H7 (cell line): ENCODE results near the gene NPAS4. TPM values are rescaled to one million over a fixed set of nuclear protein-coding genes. Genes with fewer than 3 reads are reported as not detected.
A peak's percentile ranks its signal among the peaks of the same experiment; 100 is the strongest.
"Not testable (repeated sequence)": the region's sequence is repeated elsewhere in the genome, so short reads cannot be mapped to it uniquely, and the experiment has no call there.

ENCODE experiments used
- DNase-seq: peaks from one replicate; pipeline ENCODE4 v3.0.0; 2012
- H3K27me3 ChIP-seq: 2 replicates; pipeline ENCODE4 v1.6.0; 2011; ENCODE audit warnings: mild to moderate bottlenecking, low read length; ENCODE audit not compliant: control insufficient read depth, insufficient read depth
- H3K36me3 ChIP-seq: replicated peaks from 2 replicates; pipeline ENCODE4 v1.5.1; 2011; ENCODE audit warnings: low read length; ENCODE audit not compliant: control insufficient read depth, insufficient read depth
- H3K4me3 ChIP-seq: 2 replicates; pipeline ENCODE4 v1.5.1; 2011; ENCODE audit warnings: low read depth, mild to moderate bottlenecking, control low read depth, low read length, moderate library complexity; ENCODE audit not compliant: insufficient read depth
- total RNA-seq: library from RNA; depleted of rRNA; stranded (reverse); fragments of >200 nt; shearing (Covaris generic); gene quantifications from 2 replicates; pipeline ENCODE4 v1.2.3, GENCODE V29; 2014; rRNA removed

NPAS4 gene
- 0.04 TPM in 1 of 2 replicates, not detected in the other for total RNA-seq

DNA sequence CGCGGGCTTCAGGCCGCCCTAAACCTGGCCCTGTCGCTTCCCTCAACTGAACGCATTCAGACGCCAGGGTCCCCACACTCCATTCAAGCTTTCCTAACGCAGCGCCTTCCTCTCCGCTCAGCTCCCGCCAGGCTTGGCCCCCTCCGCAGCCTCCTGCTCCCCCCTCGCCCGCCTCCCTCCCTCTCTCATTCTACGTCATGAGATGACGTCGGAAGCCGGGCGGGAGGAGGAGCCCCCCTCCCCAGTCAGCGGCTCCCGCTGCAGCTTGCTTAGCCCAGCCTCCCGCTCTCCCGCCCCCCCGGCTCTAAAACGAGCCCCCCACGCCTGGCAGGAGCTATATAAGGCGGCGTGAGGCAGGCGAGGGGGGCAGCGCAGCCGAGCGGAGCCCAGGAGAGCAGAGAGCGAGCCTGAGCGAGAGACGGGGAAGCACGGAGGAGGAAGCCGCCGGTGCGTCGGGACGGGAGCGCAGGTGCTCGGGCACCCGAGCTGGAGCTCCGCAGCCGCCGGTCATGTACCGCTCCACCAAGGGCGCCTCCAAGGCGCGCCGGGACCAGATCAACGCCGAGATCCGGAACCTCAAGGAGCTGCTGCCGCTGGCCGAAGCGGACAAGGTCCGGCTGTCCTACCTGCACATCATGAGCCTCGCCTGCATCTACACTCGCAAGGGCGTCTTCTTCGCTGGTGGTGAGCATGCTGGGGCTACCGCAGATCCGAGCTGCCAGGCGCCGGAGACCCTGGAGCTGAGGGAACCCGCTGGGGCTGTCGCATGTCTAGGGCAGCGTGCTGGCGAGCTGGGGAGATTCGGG lies at the start of gene NPAS4:
TSS of gene NPAS4 (plus strand) at position 365 of the 806 bp plus-strand sequence. CDS start at position 510, 145 bp downstream.
- Histone ChIP-seq H3K36me3 (no peaks in the 10 kb centered on the region; the same call in none of the 2 replicates), H3K4me3 (peak within 1 kb of the TSS; percentile 43), H3K27me3 (peaks cover 31% of the 10 kb centered on the region)
- peak; percentile 84 for DNase-seq

DNA sequence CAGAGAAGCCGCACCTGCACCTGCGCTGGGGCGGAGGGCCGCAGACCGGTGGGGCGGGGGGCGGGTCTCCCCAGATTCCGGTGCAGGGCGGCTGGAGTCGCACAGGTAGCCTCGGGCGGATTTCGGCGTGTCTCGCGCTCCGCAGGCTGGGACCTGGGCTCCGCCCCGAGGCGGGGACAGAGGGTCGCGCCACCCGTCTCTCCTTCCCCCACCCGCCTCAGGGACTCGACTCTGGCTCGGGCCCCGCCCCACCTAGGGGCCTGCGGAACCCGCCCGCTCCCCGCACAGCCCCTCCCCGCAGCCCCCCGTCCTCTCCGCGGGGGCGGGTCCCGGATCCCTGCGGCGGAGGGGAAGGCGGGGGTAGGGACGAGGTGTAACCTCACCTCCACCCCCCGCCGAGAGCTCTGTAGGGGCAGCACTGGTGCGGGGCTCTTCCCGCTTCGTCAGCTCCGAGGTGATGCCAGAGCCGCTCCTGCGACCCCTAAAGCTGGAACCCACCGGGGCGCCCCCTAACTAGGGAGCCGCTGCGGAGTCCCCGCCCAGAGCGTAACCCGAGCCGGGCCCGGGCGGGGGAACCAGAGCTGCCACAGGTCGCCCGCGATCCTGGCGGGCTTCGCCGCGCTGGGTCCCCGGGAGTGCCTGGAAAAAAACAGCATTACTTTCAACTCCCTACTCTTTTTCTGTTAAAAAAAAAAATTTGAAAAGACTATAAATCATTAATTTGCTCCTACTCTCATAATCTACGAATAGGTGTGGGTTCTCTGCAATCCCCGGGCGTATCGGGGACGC lies 49.0 kb upstream of the NPAS4 start, which contains the start of gene SLC29A2:
TSS of gene SLC29A2 (minus strand) at position 134 of the 789 bp plus-strand sequence. CDS start 169 bp downstream, outside the sequence.
- peak within 1 kb of the TSS; percentile 72 for H3K4me3 ChIP-seq
- DNase-seq = peak; percentile 99
- H3K36me3 ChIP-seq = peaks cover 26% of the 10 kb centered on the region
- H3K27me3 ChIP-seq = no peaks in the 10 kb centered on the region

DNA sequence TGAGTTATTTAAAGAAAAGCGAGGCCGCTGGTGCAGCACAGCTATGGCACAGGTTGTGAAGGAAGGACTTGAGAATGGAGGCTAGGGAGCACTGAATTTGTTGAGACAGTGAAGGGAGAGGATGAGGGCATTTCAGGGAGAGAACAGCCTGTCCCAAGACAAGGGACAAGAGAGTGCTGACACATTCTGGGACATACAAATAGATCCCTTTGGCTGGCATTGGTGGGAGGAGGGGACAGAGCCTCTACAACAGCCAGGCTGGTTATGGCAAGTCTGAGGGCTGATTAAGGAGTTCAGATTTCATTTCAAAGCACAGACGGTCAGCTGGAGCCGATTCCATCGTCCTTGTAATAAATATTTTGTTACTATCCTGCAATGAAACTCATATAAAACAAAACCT lies 47.6 kb upstream of the NPAS4 start:
- Histone ChIP-seq H3K4me3 (no peak overlapping the region), H3K27me3 (no peaks in the 10 kb centered on the region), H3K36me3 (peaks cover 13% of the 10 kb centered on the region)
- no peak for DNase-seq

DNA sequence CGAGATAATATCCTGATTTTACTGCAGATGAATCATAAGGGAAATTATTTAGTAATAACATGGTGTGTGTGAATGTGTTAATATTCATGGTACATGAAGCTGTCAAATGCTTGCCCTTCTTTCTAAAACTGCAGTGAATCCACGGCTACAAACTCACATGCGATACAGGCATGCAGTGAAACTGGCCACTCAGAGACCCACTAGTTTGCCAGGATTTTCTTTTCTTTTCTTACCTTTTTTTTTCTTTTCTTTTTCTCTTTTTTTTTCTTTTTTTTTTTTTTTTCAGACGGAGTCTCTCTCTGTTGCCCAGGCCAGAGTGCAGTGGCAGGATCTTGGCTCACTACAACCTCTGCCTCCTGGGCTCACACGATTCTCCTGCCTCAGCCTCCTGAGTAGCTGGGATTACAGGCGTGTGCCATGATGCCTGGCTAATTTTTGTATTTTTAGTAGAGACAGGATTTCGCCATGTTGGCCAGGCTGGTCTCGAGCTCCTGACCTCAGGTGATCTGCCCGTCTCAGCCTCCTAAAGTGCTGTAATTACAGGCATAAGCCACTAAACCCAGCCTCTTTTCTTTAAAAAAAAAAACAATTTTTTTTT lies 47.0 kb upstream of the NPAS4 start:
- not testable (repeated sequence) for H3K4me3 ChIP-seq, H3K36me3 ChIP-seq, DNase-seq, H3K27me3 ChIP-seq

DNA sequence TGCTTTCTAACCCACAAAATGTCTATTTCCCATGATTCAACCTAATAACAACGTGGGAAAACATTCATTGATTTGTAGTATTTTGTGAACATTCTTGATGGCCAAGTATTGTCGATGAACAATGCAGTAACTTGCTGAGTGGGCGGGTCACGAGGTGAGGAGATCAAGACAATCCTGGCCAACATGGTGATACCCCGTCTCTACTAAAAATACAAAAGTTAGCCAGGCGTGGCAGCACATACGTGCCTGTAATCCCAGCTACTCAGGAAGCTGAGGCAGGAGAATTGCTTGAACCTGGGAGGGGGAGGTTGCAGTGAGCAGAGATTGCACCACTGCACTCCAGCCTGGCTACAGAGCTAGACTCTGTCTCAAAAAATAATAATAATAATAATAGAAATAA lies 40.6 kb upstream of the NPAS4 start:
- H3K4me3 ChIP-seq, DNase-seq, H3K27me3 ChIP-seq, H3K36me3 ChIP-seq: not testable (repeated sequence)

DNA sequence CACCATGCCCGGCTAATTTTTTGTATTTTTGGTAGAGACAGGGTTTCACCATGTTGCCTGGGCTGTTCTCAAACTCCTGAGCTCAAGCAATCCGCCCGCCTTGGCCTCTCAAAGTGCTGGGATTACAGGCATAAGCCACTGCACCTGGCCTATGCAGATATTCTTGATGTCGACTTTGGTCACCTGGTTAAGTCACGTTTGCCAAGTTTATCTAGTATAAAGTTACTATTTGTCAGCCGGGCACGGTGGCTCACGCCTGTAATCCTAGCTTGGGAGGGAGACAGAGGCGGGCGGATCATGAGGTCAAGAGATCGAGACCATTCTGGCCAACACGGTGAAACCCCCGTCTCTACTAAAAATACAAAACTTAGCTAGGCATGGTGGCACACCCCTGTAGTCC lies 36.5 kb upstream of the NPAS4 start:
- not testable (repeated sequence) for H3K4me3 ChIP-seq, H3K27me3 ChIP-seq, H3K36me3 ChIP-seq, DNase-seq

DNA sequence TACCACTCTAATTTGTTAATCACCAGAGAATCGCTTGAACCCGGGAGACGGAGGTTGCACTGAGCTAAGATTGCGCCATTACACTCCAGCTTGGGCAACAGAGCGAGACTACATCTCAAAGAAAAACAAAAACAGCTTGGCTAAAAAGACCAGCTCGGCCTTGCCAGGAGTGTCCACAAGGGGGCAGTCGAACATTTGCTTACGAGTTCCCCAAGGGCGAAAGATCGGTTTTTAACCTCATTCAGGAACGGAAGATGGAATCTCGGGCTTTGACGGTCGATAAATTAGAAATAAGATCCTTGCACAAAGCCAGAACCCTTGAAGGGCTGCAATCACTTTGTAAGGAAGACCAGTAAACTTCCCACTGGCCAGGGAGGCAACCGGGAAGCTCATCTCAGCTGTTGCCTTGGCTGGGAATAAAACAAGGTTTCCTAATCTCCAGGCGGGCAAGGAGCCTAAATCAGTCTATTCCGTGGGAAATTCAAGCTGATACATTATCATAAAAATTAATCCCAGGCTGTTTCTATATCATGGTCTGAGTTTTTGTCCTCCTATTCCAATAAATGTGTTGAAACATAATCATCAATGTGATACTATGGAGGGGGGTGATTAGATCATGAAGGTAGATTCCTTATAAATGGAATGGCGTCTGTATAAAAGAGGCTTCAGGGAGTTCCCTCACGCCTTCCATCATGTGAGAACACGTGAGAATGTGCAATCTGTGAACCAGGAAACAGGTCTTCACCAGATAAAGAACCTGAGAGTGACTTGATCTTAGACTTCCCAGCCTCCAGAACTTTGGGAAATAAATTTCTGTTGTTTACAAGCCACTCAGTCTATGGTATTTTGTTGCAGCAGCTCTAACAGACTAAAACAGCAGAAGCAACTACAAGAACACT lies 34.4 kb upstream of the NPAS4 start:
- Histone ChIP-seq H3K4me3 (peak overlapping the region; percentile 19; the same call in 1 of the 2 replicates), H3K36me3 (no peaks in the 10 kb centered on the region), H3K27me3 (no peaks in the 10 kb centered on the region; the same call in 1 of the 2 replicates)
- peak; percentile 72 for DNase-seq

DNA sequence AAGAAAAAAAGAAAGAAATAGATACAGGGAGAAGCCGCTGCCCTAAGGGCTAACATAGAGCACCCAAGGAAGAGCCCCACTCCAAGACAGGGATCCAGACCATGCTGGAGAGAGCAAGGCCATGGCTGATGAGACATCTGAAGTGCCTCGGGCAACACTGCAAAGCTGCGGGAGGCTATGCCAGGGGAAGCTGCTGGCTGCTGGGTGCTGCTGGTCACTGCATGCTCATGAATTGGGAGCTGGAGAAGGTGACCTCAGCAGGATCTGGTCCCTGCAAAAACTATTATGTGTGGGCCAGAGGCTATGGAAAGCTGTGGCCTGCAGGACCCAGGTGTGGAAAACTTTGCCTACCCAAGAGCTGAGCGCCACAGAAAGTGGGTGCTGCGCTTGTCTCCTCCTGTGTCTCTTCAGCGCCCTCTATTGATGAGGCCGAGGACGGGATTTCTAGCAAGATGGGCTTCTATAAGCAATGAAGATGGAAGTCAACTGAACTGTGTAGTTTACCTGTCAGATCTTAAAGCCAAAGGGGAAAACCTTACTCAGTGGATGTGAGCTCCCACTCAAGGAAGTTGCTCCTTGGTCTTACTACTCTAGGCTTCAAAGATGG lies 32.0 kb upstream of the NPAS4 start:
- Histone ChIP-seq H3K4me3 (no peak overlapping the region), H3K27me3 (no peaks in the 10 kb centered on the region; the same call in 1 of the 2 replicates), H3K36me3 (no peaks in the 10 kb centered on the region)
- peak; percentile 75 for DNase-seq

DNA sequence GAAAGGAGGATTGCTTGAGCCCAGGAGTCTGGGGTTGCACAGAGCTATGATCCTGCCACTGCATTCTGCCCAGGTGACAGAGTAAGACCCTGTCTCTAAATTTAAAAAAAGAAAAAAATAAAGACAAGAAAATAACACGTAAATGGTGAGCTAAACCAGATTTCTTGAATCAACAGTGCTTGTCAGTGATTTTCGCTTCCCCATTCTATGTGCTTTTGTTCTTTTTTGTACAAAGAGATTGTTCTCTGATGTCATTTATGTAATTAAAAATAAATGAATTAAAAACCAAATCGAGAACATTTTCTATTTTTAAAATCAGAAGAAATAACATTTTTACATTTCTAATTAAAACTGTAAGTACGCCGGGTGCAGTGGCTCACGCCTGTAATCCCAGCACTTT lies 29.5 kb upstream of the NPAS4 start:
- no peaks in the 10 kb centered on the region; the same call in 1 of the 2 replicates for H3K27me3 ChIP-seq
- H3K36me3 ChIP-seq = no peaks in the 10 kb centered on the region
- H3K4me3 ChIP-seq = no peak overlapping the region
- DNase-seq = no peak

DNA sequence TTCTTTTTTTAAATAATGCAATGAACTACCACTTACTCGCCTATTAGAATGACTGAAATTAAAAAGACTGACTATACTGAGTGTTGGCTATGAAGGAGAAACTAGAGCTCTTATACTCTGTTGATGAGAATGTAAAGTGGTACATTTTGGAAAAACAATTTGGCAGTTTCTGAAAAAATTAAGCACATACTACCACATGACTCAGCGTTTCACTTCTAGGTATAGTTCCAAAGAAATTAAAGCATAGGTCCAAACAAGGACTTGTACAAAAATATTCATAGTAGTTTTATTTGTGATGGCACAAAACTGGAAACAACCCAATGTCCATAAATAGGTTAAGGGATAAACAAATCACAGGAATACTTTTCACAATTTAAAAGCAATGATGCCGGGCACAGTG lies 26.9 kb upstream of the NPAS4 start:
- no peak for DNase-seq
- Histone ChIP-seq H3K4me3 (no peak overlapping the region), H3K27me3 (no peaks in the 10 kb centered on the region), H3K36me3 (no peaks in the 10 kb centered on the region)

DNA sequence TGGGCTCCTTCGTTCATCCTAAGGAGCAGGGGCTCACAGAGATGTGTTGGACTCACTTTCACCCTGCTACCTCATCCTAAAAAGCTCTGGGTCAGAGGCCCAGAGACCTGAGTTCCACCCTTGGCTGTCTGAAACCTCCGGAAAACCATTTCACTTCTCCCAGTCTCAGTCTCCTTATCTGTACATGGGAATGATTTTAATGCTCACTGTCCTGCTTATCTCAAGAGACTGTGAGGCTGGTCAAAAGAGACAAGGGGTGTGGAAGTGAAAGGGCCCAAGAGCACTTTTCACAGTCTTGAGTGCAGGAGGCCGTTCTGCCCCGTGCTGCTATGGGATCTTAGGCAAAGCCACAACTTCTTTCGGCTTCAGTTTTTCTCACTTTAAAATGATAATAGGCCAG lies 13.2 kb upstream of the NPAS4 start:
- Histone ChIP-seq H3K27me3 (no peaks in the 10 kb centered on the region; the same call in 1 of the 2 replicates), H3K36me3 (no peaks in the 10 kb centered on the region), H3K4me3 (no peak overlapping the region)
- DNase-seq = no peak

DNA sequence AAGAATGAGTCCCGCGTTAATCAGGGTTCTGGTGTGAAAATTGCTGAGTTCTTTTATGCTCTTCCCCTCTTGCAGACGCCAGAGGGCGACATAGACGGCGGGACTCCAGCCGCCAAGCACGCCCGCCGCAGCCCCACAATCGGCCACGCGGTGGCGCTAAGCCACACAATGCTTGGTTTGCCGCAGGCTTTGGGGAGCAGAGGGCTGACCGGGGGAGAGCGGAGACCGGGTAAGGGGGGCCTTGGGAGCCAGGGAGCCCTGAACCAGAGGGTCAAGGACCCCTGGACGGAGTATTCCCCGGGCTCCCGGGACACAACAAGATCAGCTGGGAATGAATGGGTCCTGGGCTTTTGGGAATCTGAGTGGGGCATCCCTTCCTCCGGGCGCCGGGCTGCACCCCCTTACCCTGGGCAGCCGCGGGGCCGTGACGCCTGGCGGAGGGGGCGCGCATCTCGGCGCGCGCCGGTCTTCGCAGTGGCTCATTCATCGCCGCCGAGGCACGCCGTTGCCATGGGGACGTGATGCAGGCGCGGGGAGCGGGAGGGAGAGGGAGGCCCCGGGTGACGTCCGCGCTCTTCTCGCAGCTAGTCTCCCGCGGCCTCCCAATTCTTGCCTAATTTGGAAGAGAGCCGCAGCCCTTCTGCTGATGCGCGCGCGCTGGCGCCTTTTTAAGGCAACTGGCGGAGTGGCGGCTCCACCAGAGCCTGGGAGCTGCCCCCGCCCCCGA lies 12.2 kb upstream of the NPAS4 start:
- peak; percentile 99 for DNase-seq
- H3K36me3 ChIP-seq = no peaks in the 10 kb centered on the region
- peak overlapping the region; percentile 56 for H3K4me3 ChIP-seq
- H3K27me3 ChIP-seq = no peaks in the 10 kb centered on the region; the same call in 1 of the 2 replicates

DNA sequence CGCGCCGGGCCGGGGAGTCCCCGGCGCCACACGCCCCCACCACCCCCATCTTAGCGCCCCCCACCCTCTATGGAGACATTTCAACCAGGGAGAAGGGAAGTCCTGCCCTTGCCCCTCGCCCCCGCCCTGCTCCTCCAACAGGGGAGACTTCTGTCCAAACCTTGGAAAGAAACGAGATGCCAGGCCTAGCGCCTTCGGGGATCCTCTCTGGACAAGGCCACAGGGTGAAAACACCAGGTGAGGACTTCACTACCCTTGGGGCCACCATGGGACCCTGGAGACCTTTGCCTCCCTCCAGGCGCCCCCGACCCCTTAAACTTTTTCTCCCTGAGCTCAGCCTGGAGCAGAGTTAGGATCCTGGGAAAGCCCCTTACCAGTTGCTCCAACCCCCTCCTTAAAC lies 11.6 kb upstream of the NPAS4 start:
- no peaks in the 10 kb centered on the region; the same call in 1 of the 2 replicates for H3K27me3 ChIP-seq
- H3K4me3 ChIP-seq = peak overlapping the region; percentile 56

More for the DNA sequence above, 11.6 kb upstream of the NPAS4 start:
- DNase-seq = no peak
- no peaks in the 10 kb centered on the region for H3K36me3 ChIP-seq
